Transverse colon (tissue), 3 donors: ENCODE data around the gene ORC3.

Source experiments
- EP300 ChIP-seq: sonication (generic); formaldehyde crosslinking; IDR thresholded peaks from one replicate; pipeline ENCODE4 v1.6.1; 2017; ENCODE audit warnings: antibody characterized with exemption, low read depth
- POLR2A ChIP-seq: fragments of 450-650 bp; IDR thresholded peaks from one replicate; pipeline ENCODE4 v1.6.1; 2016; ENCODE audit warnings: antibody characterized with exemption, mild to moderate bottlenecking, moderate library complexity
- POLR2AphosphoS5 ChIP-seq, 3 donors: sonication (generic); formaldehyde crosslinking; IDR thresholded peaks; one replicate each; pipeline ENCODE4 v1.6.1; 2016; ENCODE audit warnings: antibody characterized with exemption in 3 of 3

DNA sequence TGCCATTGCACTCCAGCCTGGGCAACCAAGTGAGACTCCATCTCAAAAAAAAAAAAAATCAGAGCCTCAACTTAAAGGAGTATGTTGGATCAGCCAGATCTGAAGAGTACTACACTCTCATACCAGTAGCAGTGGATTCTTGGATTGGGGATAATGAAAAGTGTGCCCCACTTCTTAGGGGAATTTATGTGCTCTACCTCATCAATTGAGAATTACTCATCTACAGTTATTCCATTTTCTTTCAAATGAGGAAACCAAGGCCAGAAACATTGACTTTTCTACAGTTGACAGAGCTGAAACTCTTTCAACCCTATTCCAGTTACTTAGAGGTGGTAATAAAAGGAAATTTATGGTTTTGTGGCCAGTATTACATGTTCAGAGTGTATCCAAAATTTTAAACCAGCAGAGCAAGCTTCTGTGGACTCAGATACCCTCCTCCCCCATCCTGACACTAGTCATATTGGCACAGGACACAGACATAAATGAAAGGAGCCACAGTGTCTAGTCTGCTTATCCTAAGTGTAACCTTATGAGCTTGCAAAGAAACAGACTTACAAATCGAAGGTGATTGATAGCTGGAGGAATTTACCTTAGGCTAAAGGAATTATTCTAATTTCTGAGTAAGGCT is 51.2 kb downstream of the ORC3 start:
- TF ChIP-seq POLR2A (no peak), POLR2AphosphoS5 (IDR thresholded peaks at IDR 0.05) (no peak), EP300 (no peak)
